Measurements from ENCODE around the gene LAMA3.

The LAMA3 gene

GRCh38 chr18:23662309-23663263 is 26.7 kb upstream of the LAMA3 start, which contains the start of gene ANKRD29 (continued):
- TF ChIP-seq, protein P1, sequence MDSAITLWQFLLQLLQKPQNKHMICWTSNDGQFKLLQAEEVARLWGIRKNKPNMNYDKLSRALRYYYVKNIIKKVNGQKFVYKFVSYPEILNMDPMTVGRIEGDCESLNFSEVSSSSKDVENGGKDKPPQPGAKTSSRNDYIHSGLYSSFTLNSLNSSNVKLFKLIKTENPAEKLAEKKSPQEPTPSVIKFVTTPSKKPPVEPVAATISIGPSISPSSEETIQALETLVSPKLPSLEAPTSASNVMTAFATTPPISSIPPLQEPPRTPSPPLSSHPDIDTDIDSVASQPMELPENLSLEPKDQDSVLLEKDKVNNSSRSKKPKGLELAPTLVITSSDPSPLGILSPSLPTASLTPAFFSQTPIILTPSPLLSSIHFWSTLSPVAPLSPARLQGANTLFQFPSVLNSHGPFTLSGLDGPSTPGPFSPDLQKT (IDR thresholded peaks at IDR 0.05; ENCODE audit: borderline replicate concordance, low read depth, low read length) = no peak
- TF ChIP-seq, protein P2, sequence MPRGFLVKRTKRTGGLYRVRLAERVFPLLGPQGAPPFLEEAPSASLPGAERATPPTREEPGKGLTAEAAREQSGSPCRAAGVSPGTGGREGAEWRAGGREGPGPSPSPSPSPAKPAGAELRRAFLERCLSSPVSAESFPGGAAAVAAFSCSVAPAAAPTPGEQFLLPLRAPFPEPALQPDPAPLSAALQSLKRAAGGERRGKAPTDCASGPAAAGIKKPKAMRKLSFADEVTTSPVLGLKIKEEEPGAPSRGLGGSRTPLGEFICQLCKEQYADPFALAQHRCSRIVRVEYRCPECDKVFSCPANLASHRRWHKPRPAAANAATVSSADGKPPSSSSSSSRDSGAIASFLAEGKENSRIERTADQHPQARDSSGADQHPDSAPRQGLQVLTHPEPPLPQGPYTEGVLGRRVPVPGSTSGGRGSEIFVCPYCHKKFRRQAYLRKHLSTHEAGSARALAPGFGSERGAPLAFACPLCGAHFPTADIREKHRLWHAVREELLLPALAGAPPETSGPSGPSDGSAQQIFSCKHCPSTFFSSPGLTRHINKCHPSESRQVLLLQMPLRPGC (tag by site-specific recombination; IDR thresholded peaks at IDR 0.05) = 0 out of 2 replicates have a peak, but pooled peaks have one; percentile 24
- TF ChIP-seq ZNF791 (tag by site-specific recombination; IDR thresholded peaks at IDR 0.05) = no peak
- TF ChIP-seq ZNF239 (tag by site-specific recombination; IDR thresholded peaks at IDR 0.05) = peak; percentile 29; the same call in 1 of the 2 replicates
- TF ChIP-seq, protein P3, sequence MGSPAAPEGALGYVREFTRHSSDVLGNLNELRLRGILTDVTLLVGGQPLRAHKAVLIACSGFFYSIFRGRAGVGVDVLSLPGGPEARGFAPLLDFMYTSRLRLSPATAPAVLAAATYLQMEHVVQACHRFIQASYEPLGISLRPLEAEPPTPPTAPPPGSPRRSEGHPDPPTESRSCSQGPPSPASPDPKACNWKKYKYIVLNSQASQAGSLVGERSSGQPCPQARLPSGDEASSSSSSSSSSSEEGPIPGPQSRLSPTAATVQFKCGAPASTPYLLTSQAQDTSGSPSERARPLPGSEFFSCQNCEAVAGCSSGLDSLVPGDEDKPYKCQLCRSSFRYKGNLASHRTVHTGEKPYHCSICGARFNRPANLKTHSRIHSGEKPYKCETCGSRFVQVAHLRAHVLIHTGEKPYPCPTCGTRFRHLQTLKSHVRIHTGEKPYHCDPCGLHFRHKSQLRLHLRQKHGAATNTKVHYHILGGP (tag by site-specific recombination; IDR thresholded peaks at IDR 0.05) = no peak
- no peak for TF ChIP-seq ZNF473 (tag by site-specific recombination; IDR thresholded peaks at IDR 0.05)
- no peak for TF ChIP-seq ZNF624 (tag by site-specific recombination; IDR thresholded peaks at IDR 0.05)
- peak; percentile 88; the same call in 1 of the 2 replicates for TF ChIP-seq ZNF792 (tag by site-specific recombination; IDR thresholded peaks at IDR 0.05)
- no peak for TF ChIP-seq ZNF48 (tag by site-specific recombination; IDR thresholded peaks at IDR 0.05)
- TF ChIP-seq, protein P4, sequence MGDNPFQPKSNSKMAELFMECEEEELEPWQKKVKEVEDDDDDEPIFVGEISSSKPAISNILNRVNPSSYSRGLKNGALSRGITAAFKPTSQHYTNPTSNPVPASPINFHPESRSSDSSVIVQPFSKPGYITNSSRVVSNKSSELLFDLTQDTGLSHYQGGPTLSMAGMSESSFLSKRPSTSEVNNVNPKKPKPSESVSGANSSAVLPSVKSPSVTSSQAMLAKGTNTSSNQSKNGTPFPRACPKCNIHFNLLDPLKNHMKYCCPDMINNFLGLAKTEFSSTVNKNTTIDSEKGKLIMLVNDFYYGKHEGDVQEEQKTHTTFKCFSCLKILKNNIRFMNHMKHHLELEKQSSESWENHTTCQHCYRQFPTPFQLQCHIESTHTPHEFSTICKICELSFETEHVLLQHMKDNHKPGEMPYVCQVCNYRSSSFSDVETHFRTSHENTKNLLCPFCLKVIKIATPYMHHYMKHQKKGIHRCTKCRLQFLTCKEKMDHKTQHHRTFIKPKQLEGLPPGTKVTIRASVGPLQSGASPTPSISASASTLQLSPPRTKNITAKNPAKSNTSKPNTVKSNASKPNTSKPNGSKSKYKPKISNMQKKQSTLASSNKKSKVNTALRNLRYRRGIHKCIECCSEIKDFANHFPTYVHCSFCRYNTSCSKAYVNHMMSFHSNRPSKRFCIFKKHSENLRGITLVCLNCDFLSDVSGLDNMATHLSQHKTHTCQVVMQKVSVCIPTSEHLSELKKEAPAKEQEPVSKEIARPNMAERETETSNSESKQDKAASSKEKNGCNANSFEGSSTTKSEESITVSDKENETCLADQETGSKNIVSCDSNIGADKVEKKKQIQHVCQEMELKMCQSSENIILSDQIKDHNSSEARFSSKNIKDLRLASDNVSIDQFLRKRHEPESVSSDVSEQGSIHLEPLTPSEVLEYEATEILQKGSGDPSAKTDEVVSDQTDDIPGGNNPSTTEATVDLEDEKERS (tag by site-specific recombination; IDR thresholded peaks at IDR 0.05) = 0 out of 2 replicates have a peak, but pooled peaks have one; percentile 61
- no peak for TF ChIP-seq ZNF184 (tag by site-specific recombination; IDR thresholded peaks at IDR 0.05)
- no peak for TF ChIP-seq ZNF426 (tag by site-specific recombination; IDR thresholded peaks at IDR 0.05)
- no peak for TF ChIP-seq ZNF664 (tag by site-specific recombination; IDR thresholded peaks at IDR 0.05)
- TF ChIP-seq ZFP41 (tag by site-specific recombination; IDR thresholded peaks at IDR 0.05; ENCODE audit: borderline replicate concordance) = no peak
- no peak for TF ChIP-seq BCL11B (tag by site-specific recombination; IDR thresholded peaks at IDR 0.05; ENCODE audit: low read depth)
- TF ChIP-seq ZBTB49 (tag by site-specific recombination; IDR thresholded peaks at IDR 0.05; ENCODE audit: low read depth) = no peak
- no peak for TF ChIP-seq ZNF350 (tag by site-specific recombination; IDR thresholded peaks at IDR 0.05)
- TF ChIP-seq ZNF785 (tag by site-specific recombination; IDR thresholded peaks at IDR 0.05) = peak; percentile 90
- TF ChIP-seq ZNF585B (tag by site-specific recombination; IDR thresholded peaks at IDR 0.05) = no peak
- TF ChIP-seq IKZF3 (tag by site-specific recombination; IDR thresholded peaks at IDR 0.05) = no peak
- no peak for TF ChIP-seq SALL2 (tag by site-specific recombination; IDR thresholded peaks at IDR 0.05; ENCODE audit: borderline replicate concordance)
- peak; percentile 64 for TF ChIP-seq GLIS1 (tag by site-specific recombination; IDR thresholded peaks at IDR 0.05)
- no peak for TF ChIP-seq ZNF560 (tag by site-specific recombination; IDR thresholded peaks at IDR 0.05; ENCODE audit: borderline replicate concordance)
- TF ChIP-seq ZFP69B (tag by site-specific recombination; IDR thresholded peaks at IDR 0.05) = peak; percentile 31; the same call in 1 of the 2 replicates
- TF ChIP-seq ZNF776 (tag by site-specific recombination; IDR thresholded peaks at IDR 0.05; ENCODE audit: borderline replicate concordance) = no peak
- no peak for TF ChIP-seq PRDM4 (tag by site-specific recombination; IDR thresholded peaks at IDR 0.05)
